NCI-H226 (cell line): Measurements from ENCODE around the gene LRRC8D.

Source experiments
- DNase-seq: peaks from one replicate; pipeline ENCODE4 v3.0.0-alpha.2; 2015

LRRC8D gene

GRCh38 chr1:89943846-89944781 is 123.3 kb downstream of the LRRC8D start:
- DNase-seq, result no peak

GRCh38 chr1:89945852-89946476 is 125.1 kb downstream of the LRRC8D start:
- DNase-seq, result peak; percentile 53

- DNase-seq, result no peak
Measured at GRCh38 chr1:89946532-89946931, 125.7 kb downstream of the LRRC8D start.

DNA sequence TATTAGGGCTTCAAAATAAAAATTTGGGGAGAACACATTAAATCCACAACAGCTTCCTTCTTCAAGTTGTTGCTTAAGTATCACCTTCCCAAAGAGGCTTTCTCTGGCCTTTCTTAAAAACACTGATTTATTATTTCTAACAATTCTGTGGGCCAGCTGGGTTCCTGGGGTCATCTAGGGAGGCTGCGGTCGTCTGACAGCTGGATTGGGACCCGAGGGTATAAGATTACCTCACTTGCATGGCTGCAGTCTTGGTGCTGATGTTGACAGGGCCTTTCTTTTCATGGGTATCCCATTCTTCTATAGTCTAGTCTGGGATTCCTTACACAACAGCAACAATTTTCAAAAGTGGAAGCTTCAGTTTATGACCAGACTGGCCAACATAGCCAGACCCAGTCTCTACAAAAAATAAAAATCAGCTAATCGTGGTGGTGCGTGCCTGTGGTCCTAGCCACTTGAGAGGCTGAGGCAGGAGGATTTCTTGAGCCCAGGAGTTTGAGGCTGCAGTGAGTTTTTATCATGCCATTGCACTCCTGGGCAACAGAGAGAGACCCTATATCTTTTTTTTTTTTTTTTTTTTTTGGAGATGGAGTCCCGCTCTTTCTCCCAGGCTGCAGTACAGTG is 128.0 kb downstream of the LRRC8D start:
- no peak for DNase-seq

GRCh38 chr1:89949991-89950624 is 129.3 kb downstream of the LRRC8D start:
- no peak for DNase-seq

DNA sequence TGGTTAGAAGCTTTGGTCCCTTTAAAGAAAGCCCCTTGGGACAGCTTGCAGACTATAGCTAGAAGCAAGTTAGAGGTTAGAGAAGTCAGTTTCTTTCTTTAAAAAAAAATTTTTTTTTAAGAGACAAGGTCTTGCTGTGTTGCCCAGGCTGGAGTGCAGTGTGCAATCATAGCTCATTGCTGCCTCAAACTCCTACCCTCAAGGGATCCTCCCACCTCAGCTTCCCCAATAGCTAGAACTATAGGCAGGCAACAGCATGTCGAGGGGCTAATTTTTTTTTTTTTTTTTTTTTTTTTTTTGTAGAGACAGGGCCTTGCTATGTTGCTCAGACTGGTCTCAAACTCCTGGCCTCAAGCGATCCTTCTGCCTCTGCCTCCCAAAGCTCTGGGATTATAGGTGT is 129.9 kb downstream of the LRRC8D start:
- no peak for DNase-seq

DNA sequence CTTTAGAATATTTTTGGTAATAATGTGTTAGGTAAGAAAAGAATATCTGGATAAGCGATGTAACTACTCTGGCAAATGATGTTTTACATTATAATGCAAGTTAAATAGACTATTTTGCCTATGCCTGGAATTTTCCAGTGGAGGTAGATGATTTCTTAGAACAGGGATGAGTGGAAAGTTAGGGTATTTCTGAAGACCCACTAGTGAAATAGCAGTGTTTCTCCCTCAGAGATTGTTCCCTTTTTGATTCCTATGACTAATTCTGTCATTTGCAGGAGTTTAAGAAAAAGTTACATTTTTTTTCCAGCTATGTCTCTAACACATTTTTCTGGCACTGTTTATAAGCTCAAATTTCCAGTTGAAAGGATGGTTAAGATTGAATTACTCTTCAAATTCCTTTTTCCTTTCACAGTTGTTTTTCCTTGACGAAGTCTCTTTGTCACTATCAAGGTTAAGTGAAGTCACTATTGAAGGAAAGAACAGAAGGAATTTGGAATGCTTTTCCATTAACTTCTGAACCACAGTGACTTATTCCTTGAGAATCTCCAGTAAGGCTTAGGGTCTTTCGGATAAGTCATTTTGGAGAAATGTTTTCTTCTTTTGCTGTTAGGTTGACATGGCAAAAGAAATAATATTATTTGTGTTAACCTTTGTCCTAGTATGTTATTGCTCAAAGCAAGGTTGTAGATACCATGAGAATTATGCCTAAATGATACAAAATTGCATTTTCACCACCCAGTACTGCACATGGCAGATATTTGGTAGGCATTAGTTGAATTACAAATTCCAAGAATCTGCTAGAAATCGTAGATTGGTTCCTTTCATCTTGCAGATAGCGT is 131.2 kb downstream of the LRRC8D start:
- DNase-seq, result peak; percentile 22

DNA sequence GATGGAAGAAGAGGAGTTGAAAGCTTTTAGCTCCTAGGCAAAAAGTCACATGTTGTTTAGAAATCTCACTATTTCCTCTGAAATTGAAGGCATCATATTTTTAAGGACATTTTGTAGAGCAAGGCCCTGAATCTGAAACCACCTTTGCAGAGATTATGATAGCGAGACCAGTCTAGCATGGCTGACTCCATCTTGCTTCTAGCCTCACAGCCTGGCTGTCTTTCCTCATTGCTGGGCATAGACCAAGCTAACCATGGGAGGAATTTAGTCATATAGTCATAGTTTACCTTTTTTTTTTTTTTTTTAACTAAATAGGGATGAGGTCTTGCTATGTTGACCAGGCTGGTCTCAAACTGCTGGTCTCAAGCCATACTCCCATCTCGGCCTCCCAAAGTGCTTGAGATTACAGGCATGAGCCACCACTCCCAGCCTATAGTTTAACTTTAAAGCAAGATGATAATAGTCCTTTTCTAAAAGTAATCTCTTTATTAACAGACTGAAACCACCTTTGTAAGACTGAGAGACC is 131.8 kb downstream of the LRRC8D start:
- DNase-seq, result no peak

DNA sequence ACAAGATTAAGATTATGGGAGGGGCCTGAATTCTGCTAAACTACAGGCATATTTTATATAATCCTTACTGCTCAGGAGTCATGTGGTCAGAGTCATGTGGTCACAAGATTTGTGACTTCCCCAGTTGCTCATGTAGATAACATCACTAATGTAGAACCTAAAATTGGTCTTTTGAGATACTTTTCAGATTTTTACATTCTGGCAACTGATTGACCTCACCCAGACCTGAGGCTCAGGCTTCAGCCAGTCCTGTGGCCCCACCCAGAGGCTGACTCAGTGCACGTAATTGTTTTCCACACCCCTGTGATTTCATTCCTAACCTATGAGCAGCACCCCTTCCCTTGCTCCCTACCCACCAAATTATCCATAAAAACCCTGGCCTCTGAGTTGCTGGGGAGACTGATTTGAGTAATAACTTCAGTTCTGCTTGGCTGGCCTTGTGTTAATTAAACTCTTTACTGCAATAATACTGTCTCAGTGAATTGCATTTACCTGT is 132.3 kb downstream of the LRRC8D start:
- peak; percentile 94 for DNase-seq

DNA sequence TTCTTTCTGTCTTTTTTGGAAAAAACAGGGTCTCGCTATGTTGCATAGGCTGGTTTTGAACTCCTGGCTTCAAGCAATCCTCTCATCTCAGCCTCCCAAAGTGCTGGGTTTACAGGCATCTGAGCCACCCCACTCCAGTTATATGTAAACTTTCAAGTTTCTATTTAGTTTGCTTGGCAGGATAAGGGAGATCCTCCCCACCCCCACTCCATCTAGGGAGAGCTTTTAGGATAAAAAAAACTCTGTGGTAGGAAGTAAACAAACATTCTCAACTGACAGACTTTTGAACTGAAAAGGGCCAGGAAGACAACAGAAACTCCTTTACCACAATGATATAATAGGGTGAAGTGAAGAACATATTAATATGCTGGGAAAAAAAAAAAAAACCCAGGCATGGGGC is 133.1 kb downstream of the LRRC8D start:
- DNase-seq, result no peak

DNA sequence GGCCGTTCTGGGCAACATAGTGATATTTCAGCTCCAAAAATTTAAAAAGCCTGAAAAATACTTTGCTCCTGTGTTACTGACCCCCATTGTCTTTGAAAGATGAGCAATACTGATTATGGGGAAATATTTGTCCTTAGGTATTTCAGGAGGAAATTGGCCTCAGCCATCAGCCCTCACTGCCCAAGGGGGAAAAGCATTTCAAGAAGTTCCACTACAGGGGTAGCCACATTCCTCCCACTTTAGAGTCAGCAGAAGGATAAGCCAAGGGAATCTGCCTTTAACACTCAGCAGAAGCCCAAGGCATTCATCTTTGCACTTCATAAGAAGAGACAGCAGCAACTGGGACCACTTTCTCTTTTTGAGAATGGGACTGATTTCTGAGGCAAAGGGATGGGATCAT is 133.6 kb downstream of the LRRC8D start:
- no peak for DNase-seq

DNA sequence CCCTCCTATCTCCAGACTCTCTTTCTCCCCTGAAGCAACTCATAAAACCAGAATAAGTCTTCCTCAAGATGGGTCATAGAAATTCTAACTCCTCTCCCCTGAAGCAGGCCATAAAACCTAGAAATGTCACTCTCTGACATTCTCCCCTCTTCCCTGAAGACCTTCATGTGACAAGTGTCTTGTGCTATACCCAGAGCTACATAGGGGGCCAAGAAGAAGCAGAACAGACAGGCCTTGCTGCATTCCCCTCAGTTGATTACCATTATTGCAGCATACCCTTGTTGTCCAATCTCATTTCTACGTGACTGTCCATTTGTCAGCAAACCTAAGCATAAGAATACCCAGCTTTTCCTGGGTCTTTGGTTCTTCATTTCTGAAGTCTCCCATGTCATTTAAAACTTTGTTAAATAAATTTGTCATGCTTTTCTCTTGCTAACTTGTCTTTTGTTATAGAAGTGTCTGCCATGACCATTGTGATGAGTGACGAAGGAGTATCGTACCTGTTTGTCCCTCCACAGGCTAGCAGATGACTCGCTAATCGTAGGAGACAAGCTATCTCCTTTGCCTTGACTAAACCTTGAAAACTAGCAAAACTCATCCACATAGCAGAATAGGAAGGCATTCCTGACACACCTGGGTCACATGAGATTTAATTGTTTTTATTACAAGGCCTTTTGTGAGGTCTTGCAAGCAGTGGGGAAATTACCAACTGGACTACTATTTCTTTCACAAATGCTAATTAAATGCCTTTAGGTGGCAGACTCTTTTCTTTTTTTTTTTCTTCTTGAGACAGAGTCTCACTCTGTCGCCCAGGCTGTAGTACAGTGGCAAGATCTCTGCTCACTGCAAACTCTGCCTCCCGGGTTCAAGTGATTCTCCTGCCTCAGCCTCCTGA is 134.7 kb downstream of the LRRC8D start:
- DNase-seq, result no peak

GRCh38 chr1:89957107-89957506 is 136.3 kb downstream of the LRRC8D start:
- no peak for DNase-seq

DNA sequence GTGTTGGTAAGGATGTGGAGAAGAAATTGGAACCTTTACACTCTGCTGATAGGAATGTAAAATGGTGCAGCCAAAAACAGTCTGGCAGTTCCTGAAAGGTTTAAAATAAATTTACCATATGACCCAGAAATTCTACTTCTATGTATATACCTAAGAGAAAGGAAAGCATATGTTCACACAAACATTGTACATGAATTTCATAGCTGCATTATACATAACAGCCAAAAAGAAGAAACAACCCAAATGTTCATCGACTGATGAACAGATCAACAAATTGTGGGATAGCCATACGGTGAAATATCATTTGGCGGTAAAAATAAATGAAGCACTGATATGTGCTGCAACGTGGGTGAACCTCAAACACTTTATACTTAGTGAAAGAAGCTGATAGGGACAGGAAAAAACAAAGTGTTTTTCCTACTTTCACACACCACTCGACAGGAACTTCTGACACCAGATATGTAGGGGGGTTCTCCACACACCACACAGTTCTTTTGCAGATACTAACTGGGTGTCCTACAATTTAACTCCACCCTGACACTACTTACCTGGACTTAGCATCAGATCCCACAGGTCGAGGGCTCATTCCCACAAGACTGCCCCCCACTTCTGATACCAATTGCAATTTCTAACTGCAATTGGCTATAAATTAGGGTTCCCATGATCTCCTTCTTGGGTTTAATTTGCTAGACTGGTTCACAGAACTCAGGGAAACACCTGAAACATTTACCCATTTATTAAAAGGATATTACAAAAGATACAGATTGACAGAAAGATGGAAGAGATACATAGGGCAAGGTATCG is 138.2 kb downstream of the LRRC8D start:
- no peak for DNase-seq

DNA sequence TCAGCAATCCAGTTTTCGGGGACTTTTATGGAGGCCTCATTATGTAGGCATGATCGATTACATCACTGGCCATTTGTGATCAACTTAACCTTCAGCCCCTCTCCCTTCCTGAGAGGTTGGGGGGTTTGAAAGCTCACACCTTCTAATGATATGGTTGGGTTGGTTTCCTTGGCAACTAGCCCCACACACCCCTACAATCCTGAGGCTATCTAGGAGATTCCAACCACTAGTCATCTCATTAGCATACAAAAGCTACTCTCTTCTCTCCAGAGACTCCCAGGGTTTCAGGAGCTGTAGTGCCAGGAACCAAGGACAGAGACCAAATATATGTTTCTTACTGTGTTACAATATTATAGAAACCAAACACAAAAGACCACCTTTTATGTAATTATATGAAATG is 138.9 kb downstream of the LRRC8D start:
- DNase-seq, result no peak

- DNase-seq, result no peak
Measured at GRCh38 chr1:89962024-89962741, 141.4 kb downstream of the LRRC8D start.

- no peak for DNase-seq
Measured at GRCh38 chr1:89962742-89963075, 141.9 kb downstream of the LRRC8D start.

- no peak for DNase-seq
Measured at GRCh38 chr1:89965193-89965768, 144.4 kb downstream of the LRRC8D start.

DNA sequence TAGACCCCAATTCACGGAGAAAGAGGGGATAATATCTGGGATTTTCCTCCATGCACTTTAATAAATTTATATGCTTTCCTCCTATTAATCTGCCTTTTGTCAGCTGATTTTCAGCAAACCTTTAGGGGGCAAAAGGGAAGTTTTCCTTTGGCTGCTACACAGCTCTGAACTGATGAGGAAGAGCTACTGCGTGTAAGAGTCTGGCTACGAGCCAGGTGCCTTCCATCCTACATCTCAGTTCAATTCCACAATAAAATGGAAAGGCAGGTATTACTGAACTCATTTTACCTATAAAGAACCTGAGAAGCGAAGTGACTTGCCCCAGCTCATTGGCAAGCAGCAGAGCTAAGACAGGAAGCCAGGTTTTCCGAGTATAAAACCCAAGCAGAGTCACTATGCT is 145.8 kb downstream of the LRRC8D start:
- DNase-seq, result no peak
